Stimulated activated CD4-positive, alpha-beta T cell treated with anti-CD3 and anti-CD28 coated beads, Interleukin-4, amount 100 ng/mL, for 48 hours (primary cell): ENCODE results near the gene TXLNB.

Experiments
- DNase-seq, 2 donors: peaks; one replicate each; pipeline ENCODE4 v3.0.0-alpha.2; 2020; ENCODE audit warnings: low read depth in 2 of 2

The TXLNB gene

DNA sequence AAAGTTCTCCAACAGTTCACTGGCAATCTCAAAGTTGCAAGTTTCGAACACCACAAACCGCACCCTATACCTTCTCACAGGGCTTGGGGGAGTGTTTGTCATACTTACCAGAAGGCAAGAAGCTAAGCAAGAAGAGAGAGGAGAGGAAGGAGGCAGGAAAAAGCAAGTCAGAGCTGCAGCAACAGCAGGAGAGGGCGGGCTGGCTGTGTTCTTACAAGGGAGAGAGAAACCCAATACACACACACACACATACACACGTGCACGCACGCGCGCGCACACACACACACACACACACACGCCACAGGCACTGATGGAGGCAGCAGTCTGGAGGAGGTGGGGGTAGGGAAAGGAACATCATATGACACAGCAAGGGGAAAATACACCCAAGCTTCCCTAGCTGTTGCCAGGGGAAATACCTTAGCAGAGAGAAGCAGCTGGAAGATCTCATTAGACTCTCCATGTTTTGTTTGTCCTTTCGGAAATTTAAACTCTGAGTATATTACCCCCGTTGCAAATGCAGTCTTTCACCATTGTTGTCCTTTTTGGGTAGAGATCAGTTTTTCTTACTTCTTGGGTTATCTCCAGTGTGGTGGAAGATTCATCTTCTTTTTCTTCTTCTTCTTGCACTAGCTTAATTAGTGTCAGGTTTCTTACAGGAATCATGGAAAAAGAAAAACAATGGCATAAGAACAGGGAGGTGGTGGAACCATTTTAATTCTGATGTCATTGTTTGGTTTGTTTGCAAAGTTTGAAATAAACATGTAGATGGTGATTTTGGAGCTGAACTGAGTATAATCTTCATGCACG is at the start of gene TXLNB:
TXLNB (minus strand) TSS at position 186 of the 807 bp plus-strand sequence. CDS start 3,099 bp downstream, outside the sequence.
- DNase-seq = peak; percentile 63 to 83

GRCh38 chr6:139341060-139341459 is 49.3 kb upstream of the TXLNB start:
- no peak for DNase-seq

GRCh38 chr6:139338795-139339194 is 47.0 kb upstream of the TXLNB start:
- DNase-seq = no peak

DNA sequence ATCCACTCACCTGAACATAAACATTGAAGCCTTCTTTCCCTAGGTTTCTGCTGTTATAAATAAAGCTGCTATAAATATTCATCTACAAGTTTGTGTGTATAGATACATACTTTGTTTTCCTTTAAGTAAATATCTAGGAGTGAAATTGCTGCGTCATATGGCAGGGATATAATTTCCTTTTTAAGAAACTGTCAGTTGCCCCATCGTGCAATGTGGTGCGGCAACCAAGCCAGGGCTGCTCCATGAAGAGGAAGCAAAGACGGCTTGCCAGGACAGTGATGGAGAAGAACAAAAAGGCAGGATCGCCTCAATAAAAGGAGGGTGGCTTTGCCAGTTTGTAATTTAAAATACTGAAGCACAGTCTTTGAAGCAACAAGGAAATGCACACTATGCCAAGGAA is 46.0 kb upstream of the TXLNB start:
- no peak for DNase-seq

DNA sequence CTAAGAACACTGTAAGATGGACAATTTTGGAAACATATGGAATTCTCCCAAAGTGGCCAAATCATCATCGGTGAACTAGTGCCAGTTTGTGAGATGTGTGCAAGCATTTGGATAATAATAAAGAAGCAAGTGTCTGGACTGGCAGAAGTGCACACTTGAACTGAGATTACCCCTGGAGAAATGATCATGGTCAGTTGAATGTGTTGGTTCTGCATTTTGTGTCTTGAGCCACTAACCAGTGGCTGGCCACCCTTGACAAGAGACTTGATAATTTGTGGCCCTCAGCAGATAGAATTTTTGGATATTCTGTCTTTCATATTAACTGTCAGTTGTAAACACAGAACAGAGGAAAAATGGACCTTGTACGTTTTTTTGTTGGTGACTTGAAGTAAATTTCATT is 45.2 kb upstream of the TXLNB start:
- DNase-seq = no peak

DNA sequence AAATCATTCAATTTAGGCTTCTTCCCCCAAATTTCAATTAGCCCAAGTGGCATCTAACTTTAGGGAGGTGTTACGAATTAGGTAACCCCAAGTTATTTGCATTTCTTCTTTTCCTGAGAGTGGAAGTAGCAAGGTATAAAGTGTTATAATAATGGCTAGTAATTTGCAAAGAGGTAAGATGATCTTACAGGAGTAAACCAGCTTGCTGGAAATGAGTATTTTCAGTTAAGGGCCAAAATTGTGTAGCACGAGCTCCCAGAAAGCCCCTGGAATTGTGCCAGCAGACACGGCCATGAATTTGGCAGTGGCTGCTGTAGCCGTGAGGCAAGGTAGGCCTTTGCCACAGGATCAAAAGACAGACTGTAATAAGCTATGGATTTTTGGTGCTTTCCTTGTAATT is 44.7 kb upstream of the TXLNB start:
- DNase-seq = no peak

DNA sequence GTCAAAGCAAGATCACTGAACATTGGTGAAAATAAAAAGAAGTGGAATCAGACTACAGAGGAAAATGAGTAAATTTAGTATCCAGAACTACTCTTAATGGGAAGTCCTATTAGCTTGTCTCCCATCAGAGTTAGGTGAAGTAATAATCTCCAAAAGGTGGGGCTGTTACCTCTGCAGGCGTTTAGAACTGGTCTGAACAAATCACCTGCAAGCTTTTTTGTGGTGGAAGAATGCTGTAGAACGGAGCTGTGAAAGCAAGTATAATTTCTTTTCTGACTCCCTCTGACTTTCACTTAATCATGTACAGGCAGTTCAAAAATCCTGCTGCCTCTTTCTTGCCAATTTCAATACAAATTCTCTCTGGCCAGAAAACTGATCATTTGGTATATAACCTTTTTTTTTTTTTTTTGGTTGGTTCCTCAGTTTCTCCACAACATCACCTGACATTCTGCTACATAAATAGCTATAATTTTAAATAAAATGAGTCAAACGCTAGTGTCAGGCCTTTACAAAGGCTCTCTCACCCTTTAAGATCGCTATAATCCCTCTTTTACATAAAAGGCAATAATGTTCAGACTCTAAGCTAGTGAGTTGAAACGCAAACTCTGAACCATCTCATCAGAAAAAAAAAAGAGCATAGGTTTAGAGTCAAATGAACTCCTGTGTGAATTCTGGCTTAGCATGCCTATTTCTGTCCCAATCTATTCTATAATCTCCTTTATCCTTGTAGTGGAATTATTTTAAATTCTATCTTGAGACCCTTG is 43.8 kb upstream of the TXLNB start:
- no peak for DNase-seq

- no peak for DNase-seq
These were observed 43.1 kb upstream of the TXLNB start for GRCh38 chr6:139334806-139335446.

- DNase-seq = no peak
These were observed 39.2 kb upstream of the TXLNB start for GRCh38 chr6:139330826-139331500.

DNA sequence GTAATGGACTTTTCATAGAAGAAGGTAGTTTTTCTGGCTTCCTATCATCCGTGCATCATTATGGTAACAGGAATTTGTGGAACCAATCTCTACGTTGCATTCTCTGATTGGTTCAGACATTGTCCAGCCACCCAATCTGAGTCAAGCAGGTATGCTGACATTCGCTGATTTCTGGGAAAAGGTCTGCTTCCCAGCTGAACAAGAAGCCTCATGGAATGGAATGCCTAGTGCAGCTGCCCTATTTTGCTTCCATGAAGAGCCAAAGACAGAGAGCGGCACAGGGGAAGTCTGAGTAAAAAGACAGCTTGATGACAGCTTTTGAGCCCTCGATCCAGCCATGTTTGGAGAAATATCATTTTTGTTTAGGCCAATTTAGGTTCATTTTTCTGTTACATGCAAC is 38.5 kb upstream of the TXLNB start:
- DNase-seq = no peak

GRCh38 chr6:139329224-139329623 is 37.4 kb upstream of the TXLNB start:
- DNase-seq = no peak

DNA sequence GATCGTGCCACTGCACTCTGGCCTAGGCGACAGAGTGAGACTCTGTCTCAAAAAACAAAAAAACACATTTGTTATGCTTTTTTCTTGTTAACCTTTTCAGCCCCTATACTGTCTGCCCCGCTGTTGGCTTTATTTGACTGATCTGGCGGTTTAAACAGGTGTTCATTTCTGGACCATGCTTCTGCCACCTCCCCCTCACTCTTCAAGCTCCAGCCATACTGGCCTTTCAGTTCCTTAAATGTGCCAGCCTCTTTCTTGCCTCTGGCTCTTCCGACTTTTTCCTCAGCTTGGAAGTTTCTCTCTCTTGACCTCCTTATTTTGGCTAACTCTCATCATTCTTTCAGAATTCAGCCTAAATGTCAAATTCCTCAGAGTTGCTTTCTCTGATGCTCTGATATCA is 35.2 kb upstream of the TXLNB start:
- DNase-seq = no peak

- DNase-seq = no peak
These were observed 33.9 kb upstream of the TXLNB start for GRCh38 chr6:139325686-139326085.

- no peak for DNase-seq
These were observed 33.3 kb upstream of the TXLNB start for GRCh38 chr6:139325125-139325524.

GRCh38 chr6:139324301-139324555 is 32.4 kb upstream of the TXLNB start:
- DNase-seq = no peak

DNA sequence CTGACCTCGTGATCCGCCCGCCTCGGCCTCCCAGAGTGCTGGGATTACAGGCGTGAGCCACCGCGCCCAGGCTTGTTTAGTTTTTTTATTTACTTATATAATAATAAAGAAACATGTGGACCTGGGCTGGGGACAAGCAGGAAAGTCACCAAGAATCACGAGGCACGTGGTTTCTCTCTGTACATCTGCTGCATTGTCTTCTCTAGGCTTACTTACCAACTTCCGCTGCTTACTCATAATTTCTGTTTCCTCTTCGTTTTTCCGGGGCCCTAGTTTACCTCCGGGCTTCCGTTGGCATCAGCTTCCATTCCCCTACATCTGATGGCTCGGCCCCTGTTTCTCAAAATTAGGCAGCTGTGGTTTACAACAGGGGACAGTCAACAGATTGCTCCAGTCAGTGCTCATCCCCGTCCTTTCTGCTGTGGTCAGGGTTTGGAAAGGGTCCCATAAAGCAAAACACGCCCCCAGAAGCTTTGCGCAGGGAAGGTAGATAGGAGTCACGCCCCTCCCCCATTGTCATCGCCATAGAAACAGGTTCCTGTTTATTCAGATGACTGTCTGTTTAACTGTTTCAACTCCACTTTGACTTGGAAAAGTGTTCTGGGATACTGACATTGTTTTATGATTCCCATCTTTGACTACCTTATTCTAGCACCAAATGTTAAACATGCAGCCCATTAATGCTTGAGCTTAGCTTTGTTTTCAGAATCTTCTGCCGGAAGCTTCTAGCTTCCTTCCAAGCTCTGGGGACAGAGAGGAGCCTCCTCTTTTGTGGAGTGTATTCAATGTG is 31.9 kb upstream of the TXLNB start:
- peak; percentile 57 to 71 for DNase-seq

- DNase-seq = no peak
These were observed 28.3 kb upstream of the TXLNB start for GRCh38 chr6:139320081-139320480.

DNA sequence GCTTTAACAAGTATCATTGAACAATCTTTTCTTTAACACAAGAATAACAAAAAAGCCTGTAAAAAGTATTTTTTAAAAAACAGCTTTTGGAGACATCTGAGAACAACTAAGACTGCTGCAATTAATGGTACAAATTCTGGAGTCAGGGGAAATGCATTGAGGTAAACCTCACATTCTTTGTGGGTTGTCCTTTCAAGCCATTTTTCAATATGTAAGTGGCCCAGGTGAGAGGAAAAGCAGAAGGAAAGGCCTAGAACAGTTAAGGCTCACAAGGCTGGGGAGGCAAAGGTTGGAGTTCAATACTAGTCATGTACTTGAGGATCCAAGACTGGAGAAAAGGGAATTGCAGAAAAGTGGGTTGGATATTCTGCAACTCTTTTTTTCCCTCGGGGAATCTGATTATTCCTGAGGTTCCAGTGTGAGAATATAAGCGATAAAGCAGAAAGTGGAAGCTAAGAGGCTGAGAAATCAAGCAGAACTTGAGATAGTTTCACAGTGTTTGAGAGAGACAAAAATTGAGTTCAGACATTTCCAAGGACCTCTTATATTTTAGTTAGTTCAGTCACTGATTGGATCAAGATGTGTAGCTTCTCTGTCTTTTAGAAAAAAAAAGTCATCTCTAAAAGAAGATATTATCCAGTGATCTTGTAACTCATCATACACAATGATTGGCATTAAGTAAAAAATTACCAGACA is 25.0 kb upstream of the TXLNB start:
- DNase-seq = no peak

DNA sequence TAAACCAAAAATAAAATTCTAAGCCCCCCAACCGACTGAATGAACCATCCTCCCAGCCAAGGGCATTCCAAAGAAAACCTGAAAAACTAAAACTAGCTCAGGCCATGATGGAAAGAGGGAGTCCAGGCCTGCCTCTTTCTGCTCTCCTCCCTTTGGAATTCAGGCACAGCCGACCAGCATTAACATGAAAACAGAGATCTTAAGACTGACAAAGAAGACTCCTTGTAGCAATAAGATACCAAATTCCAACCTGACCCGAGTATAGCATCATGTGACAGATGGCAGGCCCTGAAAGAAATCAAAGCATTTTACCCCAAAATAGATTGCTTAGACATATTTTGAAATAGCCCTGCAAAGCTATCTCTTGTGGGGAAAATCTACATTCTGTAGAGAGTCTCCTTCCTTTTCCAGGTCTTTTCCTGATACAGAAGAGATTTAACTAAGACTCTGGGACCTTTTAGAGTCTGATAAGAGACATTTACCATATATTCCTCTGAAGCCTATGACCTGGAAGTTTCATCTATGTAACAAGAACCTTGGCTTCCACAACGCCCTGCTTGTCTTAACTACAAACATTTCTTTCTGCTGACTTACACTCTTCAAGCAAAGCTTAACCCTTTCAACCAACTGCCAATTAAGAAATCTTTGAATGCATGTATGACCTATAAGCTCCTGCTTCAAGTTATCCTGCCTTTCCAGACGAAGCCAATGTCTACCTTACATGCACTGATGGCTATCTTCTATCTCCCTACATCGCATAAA is 22.2 kb upstream of the TXLNB start:
- DNase-seq = no peak

DNA sequence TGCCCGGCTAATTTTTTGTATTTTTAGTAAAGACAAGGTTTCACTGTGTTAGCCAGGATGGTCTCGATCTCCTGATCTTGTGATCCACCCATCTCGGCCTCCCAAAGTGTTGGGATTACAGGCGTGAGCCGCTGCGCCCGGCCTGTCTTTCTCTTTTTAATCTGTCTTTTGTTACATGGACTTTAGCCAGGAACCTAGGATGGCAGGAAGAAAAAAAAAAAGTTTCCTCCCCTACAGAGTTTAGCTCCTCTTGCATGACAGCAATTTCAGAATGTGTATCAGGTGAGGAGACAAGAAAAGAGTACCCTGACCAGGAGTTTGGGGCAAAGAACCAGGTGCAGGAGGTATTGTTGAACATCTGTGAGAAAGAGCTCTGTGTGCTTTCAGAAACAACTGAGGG is 21.4 kb upstream of the TXLNB start:
- no peak for DNase-seq
